Measurements from ENCODE around the gene RECQL5. TPM values are rescaled to one million over a fixed set of nuclear protein-coding genes. Genes with fewer than 3 reads are reported as not detected.
"Not testable (repeated sequence)": the region's sequence is repeated elsewhere in the genome, so short reads cannot be mapped to it uniquely, and the experiment has no call there.

Gene RECQL5
- total RNA-seq, 3 donors from 2014 or later, result 29.3 to 41.9 (median 30.1) TPM

- ATAC-seq (peak; percentile 30), DNase-seq (peak in 1 of 3 donors; percentile 47)
- no peak overlapping the region for H3K4me3 ChIP-seq
- peaks cover 2% of the 10 kb centered on the region for H3K4me1 ChIP-seq (ENCODE audit: low read depth)
- H3K9me3 ChIP-seq, result no peaks in the 10 kb centered on the region
- no peak for TF ChIP-seq CTCF (IDR thresholded peaks at IDR 0.05)
- H3K36me3 ChIP-seq (ENCODE audit: low read depth), result no peaks in the 10 kb centered on the region
- intact Hi-C loops (cut with DNase I, micrococcal nuclease), result no loop called here
Observed at GRCh38 chr17:75594499-75595283, 72.3 kb downstream of the RECQL5 start.

GRCh38 chr17:75593430-75593829, 73.5 kb downstream of the RECQL5 start:
- H3K4me3 ChIP-seq; DNase-seq; intact Hi-C loops (cut with DNase I, micrococcal nuclease): not testable (repeated sequence)

GRCh38 chr17:75592348-75593020, 74.5 kb downstream of the RECQL5 start:
- H3K4me3 ChIP-seq, result no peak overlapping the region
- peak in 1 of 3 donors; percentile 55 for DNase-seq
- TF ChIP-seq CTCF (IDR thresholded peaks at IDR 0.05), result no peak
- peaks cover 11% of the 10 kb centered on the region for H3K4me1 ChIP-seq (ENCODE audit: low read depth)
- H3K9me3 ChIP-seq, result no peaks in the 10 kb centered on the region
- H3K36me3 ChIP-seq (ENCODE audit: low read depth), result no peaks in the 10 kb centered on the region
- ATAC-seq, result no peak
- intact Hi-C loops (cut with DNase I, micrococcal nuclease), result no loop called here

More at GRCh38 chr17:75593430-75593829, 73.5 kb downstream of the RECQL5 start:
- ATAC-seq; H3K4me1 ChIP-seq (ENCODE audit: low read depth); H3K9me3 ChIP-seq; H3K36me3 ChIP-seq (ENCODE audit: low read depth): not testable (repeated sequence)

GRCh38 chr17:75591722-75592302, 75.1 kb downstream of the RECQL5 start:
- no peak for DNase-seq

GRCh38 chr17:75590849-75591721, 75.9 kb downstream of the RECQL5 start:
- no peaks in the 10 kb centered on the region for H3K36me3 ChIP-seq (ENCODE audit: low read depth)
- TF ChIP-seq CTCF (IDR thresholded peaks at IDR 0.05), result no peak
- intact Hi-C loops (cut with DNase I, micrococcal nuclease), result no loop called here
- no peak for DNase-seq
- no peaks in the 10 kb centered on the region for H3K9me3 ChIP-seq
- H3K4me3 ChIP-seq, result no peak overlapping the region
- no peak for ATAC-seq
- H3K4me1 ChIP-seq (ENCODE audit: low read depth), result peaks cover 17% of the 10 kb centered on the region

More at GRCh38 chr17:75591722-75592302, 75.1 kb downstream of the RECQL5 start:
- H3K4me1 ChIP-seq (ENCODE audit: low read depth), result peaks cover 17% of the 10 kb centered on the region
- no peaks in the 10 kb centered on the region for H3K36me3 ChIP-seq (ENCODE audit: low read depth)
- no peak for TF ChIP-seq CTCF (IDR thresholded peaks at IDR 0.05)
- intact Hi-C loops (cut with DNase I, micrococcal nuclease), result no loop called here
- no peaks in the 10 kb centered on the region for H3K9me3 ChIP-seq
- H3K4me3 ChIP-seq, result no peak overlapping the region
- no peak for ATAC-seq
